ENCODE data around the gene GALT. TPM values are rescaled to one million over a fixed set of nuclear protein-coding genes. Genes with fewer than 3 reads are reported as not detected.

Gene GALT
- total RNA-seq, 1 donor from 2014 or later: 24.5 TPM

GRCh38 chr9:34615132-34615531, 31.3 kb upstream of the GALT start:
- H3K4me3 ChIP-seq (ENCODE audit: low read depth, low read length): no peak overlapping the region
- TF ChIP-seq, protein P1, sequence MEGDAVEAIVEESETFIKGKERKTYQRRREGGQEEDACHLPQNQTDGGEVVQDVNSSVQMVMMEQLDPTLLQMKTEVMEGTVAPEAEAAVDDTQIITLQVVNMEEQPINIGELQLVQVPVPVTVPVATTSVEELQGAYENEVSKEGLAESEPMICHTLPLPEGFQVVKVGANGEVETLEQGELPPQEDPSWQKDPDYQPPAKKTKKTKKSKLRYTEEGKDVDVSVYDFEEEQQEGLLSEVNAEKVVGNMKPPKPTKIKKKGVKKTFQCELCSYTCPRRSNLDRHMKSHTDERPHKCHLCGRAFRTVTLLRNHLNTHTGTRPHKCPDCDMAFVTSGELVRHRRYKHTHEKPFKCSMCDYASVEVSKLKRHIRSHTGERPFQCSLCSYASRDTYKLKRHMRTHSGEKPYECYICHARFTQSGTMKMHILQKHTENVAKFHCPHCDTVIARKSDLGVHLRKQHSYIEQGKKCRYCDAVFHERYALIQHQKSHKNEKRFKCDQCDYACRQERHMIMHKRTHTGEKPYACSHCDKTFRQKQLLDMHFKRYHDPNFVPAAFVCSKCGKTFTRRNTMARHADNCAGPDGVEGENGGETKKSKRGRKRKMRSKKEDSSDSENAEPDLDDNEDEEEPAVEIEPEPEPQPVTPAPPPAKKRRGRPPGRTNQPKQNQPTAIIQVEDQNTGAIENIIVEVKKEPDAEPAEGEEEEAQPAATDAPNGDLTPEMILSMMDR (conservative IDR thresholded peaks at IDR 0.05; ENCODE audit: low read depth, low read length): no peak
- DNase-seq (ENCODE audit: low read depth): no peak

GRCh38 chr9:34620061-34620994, 26.1 kb upstream of the GALT start, which contains the start of gene DCTN3:
DCTN3 (minus strand) TSS chr9:34620495; CDS start chr9:34620464, 31 bp downstream.
- TF ChIP-seq, protein P1 (conservative IDR thresholded peaks at IDR 0.05; ENCODE audit: low read depth, low read length): no peak
- peak; percentile 51 for DNase-seq (ENCODE audit: low read depth)
- peak within 1 kb of the TSS; percentile 67 for H3K4me3 ChIP-seq (ENCODE audit: low read depth, low read length)

- no peak for DNase-seq (ENCODE audit: low read depth)
- H3K4me3 ChIP-seq (ENCODE audit: low read depth, low read length): no peak overlapping the region
- TF ChIP-seq, protein P1 (conservative IDR thresholded peaks at IDR 0.05; ENCODE audit: low read depth, low read length): no peak
Observed at GRCh38 chr9:34623374-34624235, 22.9 kb upstream of the GALT start.

- DNase-seq (ENCODE audit: low read depth): no peak
- H3K4me3 ChIP-seq (ENCODE audit: low read depth, low read length): no peak overlapping the region
- TF ChIP-seq, protein P1 (conservative IDR thresholded peaks at IDR 0.05; ENCODE audit: low read depth, low read length): no peak
Observed at GRCh38 chr9:34624475-34625185, 21.8 kb upstream of the GALT start.

DNA sequence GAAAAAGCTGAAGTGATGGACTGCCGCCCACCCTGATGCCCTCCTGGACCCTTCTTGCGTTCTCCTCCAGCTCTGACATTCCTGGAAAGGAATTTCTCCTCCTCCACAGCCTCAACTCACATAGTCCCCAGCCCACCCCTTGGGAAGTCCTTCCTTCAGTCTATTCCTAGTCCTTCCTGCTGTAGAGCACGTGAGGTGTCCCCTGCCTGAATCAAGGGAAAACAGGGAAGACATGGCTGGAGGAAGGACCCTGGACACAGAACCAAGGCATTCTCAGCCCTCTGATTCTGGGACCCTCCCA, 21.3 kb upstream of the GALT start:
- TF ChIP-seq, protein P1 (conservative IDR thresholded peaks at IDR 0.05; ENCODE audit: low read depth, low read length): no peak
- DNase-seq (ENCODE audit: low read depth): no peak

DNA sequence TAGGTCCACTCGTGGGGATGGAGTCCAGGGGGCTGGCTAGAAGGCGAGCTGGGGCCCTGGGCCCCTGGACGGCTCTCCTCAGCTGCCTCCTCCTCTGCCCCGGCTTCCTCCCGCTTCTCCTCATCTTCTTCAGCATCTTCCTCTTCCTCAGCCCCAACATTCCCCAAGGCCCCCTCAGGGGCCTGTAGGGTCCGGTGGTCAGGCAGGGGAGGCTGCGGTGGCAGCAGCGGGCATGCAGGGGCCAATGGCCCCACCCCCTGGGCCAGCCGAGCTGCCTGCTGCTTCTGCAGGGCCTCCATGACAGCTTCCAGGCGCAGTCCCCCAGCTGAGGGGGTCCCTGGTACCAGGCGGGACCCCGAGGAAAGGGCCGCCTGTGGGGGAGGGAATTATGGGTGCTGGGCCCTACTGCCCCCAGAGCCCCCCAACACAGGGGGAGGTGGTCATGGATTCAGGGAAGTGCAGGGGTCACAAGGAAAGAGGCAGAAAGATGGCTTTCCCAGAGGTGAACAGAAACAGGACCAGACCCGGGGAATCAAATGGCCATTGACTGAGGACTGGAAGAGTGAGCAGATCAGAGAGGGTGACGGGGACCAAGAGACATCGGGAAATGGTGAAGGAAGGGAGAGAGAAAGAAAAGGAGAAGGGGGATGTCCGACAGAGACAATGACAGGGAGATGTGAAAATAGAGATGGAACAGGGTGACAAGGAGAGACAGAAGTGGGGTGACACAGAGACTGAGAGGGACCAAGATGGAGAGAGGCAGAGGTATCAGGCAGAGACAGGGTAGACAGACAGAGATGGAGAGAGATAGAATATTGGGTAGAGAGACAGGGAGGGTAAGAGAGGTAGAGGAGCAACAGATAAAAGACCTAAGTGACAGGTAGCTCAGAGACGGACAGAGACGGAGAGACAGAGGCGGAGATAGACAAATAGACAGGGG, 18.5 kb upstream of the GALT start:
- TF ChIP-seq, protein P1 (conservative IDR thresholded peaks at IDR 0.05; ENCODE audit: low read depth, low read length): no peak
- DNase-seq (ENCODE audit: low read depth): no peak
- peak overlapping the region; percentile 45 for H3K4me3 ChIP-seq (ENCODE audit: low read depth, low read length)

More for the DNA sequence above, 21.3 kb upstream of the GALT start:
- H3K4me3 ChIP-seq (ENCODE audit: low read depth, low read length): no peak overlapping the region
